Neural progenitor cell (in vitro differentiated cells): Measurements from ENCODE around the gene RABIF.

Experiments used
- CTCF ChIP-seq: fragments of 200-600 bp; sonication (generic); IDR thresholded peaks from 2 replicates; pipeline ENCODE4 v1.5.1; 2017; ENCODE audit warnings: antibody characterized with exemption, mild to moderate bottlenecking
- EZH2 ChIP-seq: fragments of 200-600 bp; sonication (generic); IDR thresholded peaks from 2 replicates; pipeline ENCODE4 v1.6.1; 2017; ENCODE audit warnings: antibody characterized with exemption, mild to moderate bottlenecking, moderate library complexity
- EZH2phosphoT487 ChIP-seq: fragments of 200-600 bp; sonication (generic); IDR thresholded peaks from 2 replicates; pipeline ENCODE4 v1.6.1; 2017; ENCODE audit warnings: antibody characterized with exemption

GRCh38 chr1:202934755-202935154 is 45.8 kb upstream of the RABIF start:
- TF ChIP-seq CTCF (no peak), EZH2 (no peak), EZH2phosphoT487 (no peak)
